IMR-90 (cell line): ENCODE measurements around the gene PSMB2.

ENCODE experiments used
- BHLHE40 ChIP-seq: fragments of 150-350 bp; IDR thresholded peaks from 2 replicates; pipeline ENCODE4 v1.6.1; 2016; ENCODE audit warnings: mild to moderate bottlenecking, low read depth, low read length
- CTCF ChIP-seq: conservative IDR thresholded peaks from 2 replicates; pipeline ENCODE4 v1.5.1; 2012; ENCODE audit warnings: mild to moderate bottlenecking, low read depth, low read length, improper control_type of control experiment
- ELK1 ChIP-seq: fragments of 150-350 bp; IDR thresholded peaks from 2 replicates; pipeline ENCODE4 v1.6.1; 2016; ENCODE audit warnings: low read depth, mild to moderate bottlenecking, low read length, moderate library complexity, borderline replicate concordance
- MAZ ChIP-seq: IDR thresholded peaks from 2 replicates; pipeline ENCODE4 v1.6.1; 2012; ENCODE audit warnings: low read depth, mild to moderate bottlenecking, low read length, improper control_type of control experiment, moderate library complexity, borderline replicate concordance
- NFE2L2 ChIP-seq: fragments of 150-350 bp; IDR thresholded peaks from 2 replicates; pipeline ENCODE4 v1.6.1; 2016; ENCODE audit warnings: low read depth, mild to moderate bottlenecking, low read length
- POLR2A ChIP-seq: IDR thresholded peaks from 2 replicates; pipeline ENCODE4 v1.6.1; 2012; ENCODE audit warnings: mild to moderate bottlenecking, low read depth, low read length
- RAD21 ChIP-seq: IDR thresholded peaks from 2 replicates; pipeline ENCODE4 v1.6.1; 2012; ENCODE audit warnings: low read length, improper control_type of control experiment
- RCOR1 ChIP-seq: IDR thresholded peaks from 2 replicates; pipeline ENCODE4 v1.6.1; 2012; ENCODE audit warnings: mild to moderate bottlenecking, low read length, improper control_type of control experiment; ENCODE audit not compliant: insufficient replicate concordance
- SMC3 ChIP-seq: fragments of 150-350 bp; IDR thresholded peaks from 2 replicates; pipeline ENCODE4 v1.6.1; 2016; ENCODE audit warnings: low read depth, mild to moderate bottlenecking, antibody characterized with exemption, low read length, moderate library complexity
- USF2 ChIP-seq: fragments of 150-350 bp; IDR thresholded peaks from 2 replicates; pipeline ENCODE4 v1.6.1; 2017; ENCODE audit warnings: mild to moderate bottlenecking, antibody characterized with exemption, low read length, low read depth

DNA sequence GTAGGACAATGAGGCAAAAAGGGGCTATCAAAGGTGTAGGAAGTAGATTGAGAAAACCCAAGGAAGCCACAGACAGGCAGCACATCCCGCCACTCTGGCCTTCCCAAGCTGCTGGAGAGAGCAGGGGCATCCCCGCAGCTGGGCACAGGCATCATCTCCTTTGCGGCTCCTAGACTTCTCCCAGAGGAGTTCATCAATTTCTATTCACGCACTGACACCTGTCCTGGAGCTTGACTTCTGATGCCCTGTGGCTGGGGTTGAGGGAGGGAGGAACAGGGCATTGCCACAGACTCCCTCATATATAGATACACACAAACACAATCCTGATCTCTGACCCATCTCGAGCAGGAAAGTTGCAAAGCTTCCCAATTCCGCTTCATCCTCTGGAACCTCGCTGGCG is 70.1 kb downstream of the PSMB2 start:
- TF ChIP-seq POLR2A = no peak
- TF ChIP-seq CTCF = no peak
- no peak for TF ChIP-seq NFE2L2
- TF ChIP-seq BHLHE40 = no peak
- no peak for TF ChIP-seq USF2
- no peak for TF ChIP-seq ELK1
- no peak for TF ChIP-seq SMC3
- no peak for TF ChIP-seq RCOR1
- no peak for TF ChIP-seq RAD21
- no peak for TF ChIP-seq MAZ
